Astrocyte (in vitro differentiated cells and primary cell): Measurements from ENCODE around the gene NYNRIN. TPM values are rescaled to one million over a fixed set of nuclear protein-coding genes. Genes with fewer than 3 reads are reported as not detected.

Experiments used
- DNase-seq: peaks from one replicate; pipeline ENCODE4 v3.0.0-alpha.2; 2010; ENCODE audit warnings: low read depth
- FAIRE-seq: peaks from 2 replicates; lab custom pipeline; 2011; peaks lifted over from hg19 to GRCh38; lab: Jason Lieb, UNC
- H2AFZ ChIP-seq: 2 replicates; pipeline ENCODE4 v1.6.0; 2012; ENCODE audit warnings: low read depth, low read length, inconsistent platforms
- H3K27ac ChIP-seq: 2 replicates; pipeline ENCODE4 v1.5.1; 2011; ENCODE audit warnings: low read depth, low read length, inconsistent platforms
- H3K27me3 ChIP-seq: 2 replicates; pipeline ENCODE4 v1.6.0; 2011; ENCODE audit warnings: low read length, inconsistent platforms; ENCODE audit not compliant: insufficient read depth
- H3K36me3 ChIP-seq: 2 replicates; pipeline ENCODE4 v1.5.1; 2011; ENCODE audit warnings: low read length, inconsistent platforms; ENCODE audit not compliant: insufficient read depth
- H3K4me1 ChIP-seq: 2 replicates; pipeline ENCODE4 v1.5.1; 2011; ENCODE audit warnings: low read length, inconsistent platforms; ENCODE audit not compliant: insufficient read depth
- H3K4me2 ChIP-seq: 2 replicates; pipeline ENCODE4 v1.6.0; 2012; ENCODE audit warnings: low read length, inconsistent platforms
- H3K4me3 ChIP-seq: 2 replicates; pipeline ENCODE4 v1.5.1; 2011; ENCODE audit warnings: low read depth, mild to moderate bottlenecking, low read length, inconsistent platforms; ENCODE audit not compliant: insufficient read depth
- H3K79me2 ChIP-seq: 2 replicates; pipeline ENCODE4 v1.6.0; 2012; ENCODE audit warnings: mild to moderate bottlenecking, low read length, inconsistent platforms; ENCODE audit not compliant: insufficient read depth
- H3K9ac ChIP-seq: 2 replicates; pipeline ENCODE4 v1.6.0; 2012; ENCODE audit warnings: mild to moderate bottlenecking, low read length, inconsistent platforms
- H3K9me3 ChIP-seq: 2 replicates; pipeline ENCODE4 v1.5.1; 2012; ENCODE audit warnings: low read depth, mild to moderate bottlenecking, low read length, inconsistent platforms; ENCODE audit not compliant: insufficient read depth
- H4K20me1 ChIP-seq: 2 replicates; pipeline ENCODE4 v1.6.0; 2012; ENCODE audit warnings: low read length, inconsistent platforms; ENCODE audit not compliant: insufficient read depth
- H3K27ac Mint-ChIP-seq: one replicate; pipeline ENCODE4 v1.8.0; 2021; ENCODE audit warnings: mild to moderate bottlenecking, mixed read lengths; ENCODE audit not compliant: unreplicated experiment
- H3K27me3 Mint-ChIP-seq: one replicate; pipeline ENCODE4 v1.8.0; 2021; ENCODE audit warnings: low read depth, mixed read lengths; ENCODE audit not compliant: unreplicated experiment
- H3K36me3 Mint-ChIP-seq: one replicate; pipeline ENCODE4 v1.8.0; 2021; ENCODE audit warnings: low read depth, mixed read lengths; ENCODE audit not compliant: unreplicated experiment
- H3K4me1 Mint-ChIP-seq: one replicate; pipeline ENCODE4 v1.8.0; 2021; ENCODE audit warnings: low read depth, mixed read lengths; ENCODE audit not compliant: unreplicated experiment
- H3K4me3 Mint-ChIP-seq: one replicate; pipeline ENCODE4 v1.8.0; 2021; ENCODE audit warnings: mild to moderate bottlenecking, moderate library complexity, mixed read lengths; ENCODE audit not compliant: unreplicated experiment
- H3K9me3 Mint-ChIP-seq: one replicate; pipeline ENCODE4 v1.8.0; 2021; ENCODE audit warnings: mild to moderate bottlenecking, mixed read lengths; ENCODE audit not compliant: unreplicated experiment
- CTCF ChIP-seq: IDR thresholded peaks from 2 replicates; pipeline ENCODE4 v1.5.1; 2011; ENCODE audit warnings: low read depth, mild to moderate bottlenecking, inconsistent platforms, low read length, moderate library complexity; ENCODE audit not compliant: insufficient read depth
- EZH2 ChIP-seq: IDR thresholded peaks from 2 replicates; pipeline ENCODE4 v1.6.1; 2012; ENCODE audit warnings: mild to moderate bottlenecking, low read length, inconsistent platforms; ENCODE audit not compliant: insufficient read depth
- total RNA-seq: library from RNA; stranded (reverse); gene quantifications from 2 replicates; pipeline ENCODE4 v1.2.1, GENCODE V29; 2021

Gene NYNRIN
- total RNA-seq, 1 donor from 2014 or later, result 25.4 TPM

DNA sequence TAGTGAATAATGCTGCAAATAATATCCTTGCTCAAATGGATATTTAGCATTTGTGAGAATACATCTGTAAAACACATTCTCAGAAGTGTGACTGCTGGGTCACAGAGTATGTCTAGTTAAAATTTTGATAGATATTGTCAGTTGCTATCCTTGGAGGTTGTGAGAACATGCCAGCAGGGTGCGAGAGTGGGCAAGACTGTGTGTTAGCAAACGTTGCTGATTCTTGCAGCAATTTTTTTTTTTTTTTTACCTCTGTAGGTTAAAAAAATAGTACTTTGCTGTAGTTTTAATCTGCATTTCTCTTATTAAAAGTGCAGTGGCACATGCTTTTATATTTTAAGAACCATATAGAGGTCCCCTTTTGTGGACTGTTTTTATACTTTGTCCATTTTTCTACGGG lies 4.5 kb upstream of the NYNRIN start:
- Histone ChIP-seq H3K4me2 (no peak overlapping the region), H3K4me1 (peaks cover 4% of the 10 kb centered on the region), H3K27me3 (no peaks in the 10 kb centered on the region), H4K20me1 (no peaks in the 10 kb centered on the region), H2AFZ (no peak overlapping the region), H3K79me2 (no peaks in the 10 kb centered on the region), H3K27ac (no peak overlapping the region), H3K4me3 (no peak overlapping the region), H3K9me3 (no peaks in the 10 kb centered on the region), H3K9ac (no peak overlapping the region), H3K36me3 (no peaks in the 10 kb centered on the region)
- no peaks in the 10 kb centered on the region for H3K27me3 Mint-ChIP-seq
- H3K4me3 Mint-ChIP-seq, result no peak overlapping the region
- H3K36me3 Mint-ChIP-seq, result no peaks in the 10 kb centered on the region
- no peak for TF ChIP-seq CTCF
- no peak for TF ChIP-seq EZH2
- FAIRE-seq (no peak), DNase-seq (no peak)
- no peak overlapping the region for H3K27ac Mint-ChIP-seq
- no peaks in the 10 kb centered on the region for H3K9me3 Mint-ChIP-seq
- peaks cover 23% of the 10 kb centered on the region for H3K4me1 Mint-ChIP-seq

DNA sequence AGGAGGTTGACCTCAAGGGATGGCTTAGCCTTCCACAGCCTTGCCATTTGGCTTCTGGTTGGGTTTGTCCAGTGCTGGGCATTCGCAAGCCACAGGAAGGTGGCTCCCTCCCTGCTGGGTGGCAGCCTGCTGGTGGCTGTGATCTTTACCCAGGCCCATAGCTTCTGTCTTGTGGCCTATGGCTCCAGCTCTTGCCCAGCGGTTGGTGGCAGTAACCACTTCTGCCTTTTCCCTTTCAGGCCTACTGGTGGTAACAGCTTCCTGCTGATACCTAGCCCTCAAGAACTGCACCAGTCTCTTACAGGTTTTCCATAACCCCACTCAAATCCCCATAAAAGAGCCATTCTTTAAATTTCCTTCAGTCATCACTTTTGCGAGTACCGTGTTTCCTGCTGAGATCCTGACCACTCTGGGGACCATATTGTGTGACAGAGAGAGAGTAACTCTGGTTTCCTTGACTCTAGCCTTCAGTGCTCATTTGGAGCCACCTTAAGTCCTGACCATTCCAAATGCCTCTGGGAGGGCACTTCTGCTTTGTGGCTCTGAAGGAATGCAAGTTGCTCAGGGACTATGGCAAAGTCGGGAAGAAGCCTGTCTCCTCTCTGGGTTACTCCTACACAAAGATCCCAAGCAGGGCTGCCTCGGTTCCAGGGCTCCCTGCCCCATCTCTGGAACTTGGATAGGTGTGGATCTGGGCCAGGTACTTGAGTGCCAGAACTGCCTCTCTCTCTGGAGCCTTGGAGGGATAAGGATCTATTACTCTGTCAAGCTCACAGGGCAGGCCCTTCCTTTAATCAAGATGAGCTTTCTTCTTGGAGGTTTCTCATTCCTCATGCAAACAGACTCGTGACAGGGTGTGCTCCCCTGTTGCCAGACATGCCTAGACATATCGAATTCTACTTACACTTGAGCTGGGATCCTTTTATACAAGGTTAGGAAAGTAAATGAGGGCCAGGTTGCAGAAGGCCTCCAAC lies 2.9 kb upstream of the NYNRIN start:
- peaks cover 4% of the 10 kb centered on the region for H3K4me1 ChIP-seq
- H3K27me3 ChIP-seq, result no peaks in the 10 kb centered on the region
- H3K79me2 ChIP-seq, result no peaks in the 10 kb centered on the region
- Mint-ChIP-seq H3K4me1 (peaks cover 28% of the 10 kb centered on the region), H3K27ac (peak overlapping the region; percentile 44), H3K9me3 (no peaks in the 10 kb centered on the region), H3K4me3 (peak overlapping the region; percentile 9), H3K36me3 (no peaks in the 10 kb centered on the region), H3K27me3 (no peaks in the 10 kb centered on the region)
- H2AFZ ChIP-seq, result no peak overlapping the region
- H3K27ac ChIP-seq, result no peak overlapping the region
- H3K36me3 ChIP-seq, result no peaks in the 10 kb centered on the region
- FAIRE-seq (no peak), DNase-seq (peak; percentile 10)
- H4K20me1 ChIP-seq, result no peaks in the 10 kb centered on the region
- H3K4me3 ChIP-seq, result no peak overlapping the region
- H3K9ac ChIP-seq, result no peak overlapping the region
- TF ChIP-seq EZH2 (no peak), CTCF (no peak)
- H3K9me3 ChIP-seq, result no peaks in the 10 kb centered on the region
- no peak overlapping the region for H3K4me2 ChIP-seq
